ENCODE measurements around the gene UGT1A8.
"Not testable (repeated sequence)": the region's sequence is repeated elsewhere in the genome, so short reads cannot be mapped to it uniquely, and the experiment has no call there.

GRCh38 chr2:233751212-233752009, 134.0 kb downstream of the UGT1A8 start:
- TF ChIP-seq, protein P1, sequence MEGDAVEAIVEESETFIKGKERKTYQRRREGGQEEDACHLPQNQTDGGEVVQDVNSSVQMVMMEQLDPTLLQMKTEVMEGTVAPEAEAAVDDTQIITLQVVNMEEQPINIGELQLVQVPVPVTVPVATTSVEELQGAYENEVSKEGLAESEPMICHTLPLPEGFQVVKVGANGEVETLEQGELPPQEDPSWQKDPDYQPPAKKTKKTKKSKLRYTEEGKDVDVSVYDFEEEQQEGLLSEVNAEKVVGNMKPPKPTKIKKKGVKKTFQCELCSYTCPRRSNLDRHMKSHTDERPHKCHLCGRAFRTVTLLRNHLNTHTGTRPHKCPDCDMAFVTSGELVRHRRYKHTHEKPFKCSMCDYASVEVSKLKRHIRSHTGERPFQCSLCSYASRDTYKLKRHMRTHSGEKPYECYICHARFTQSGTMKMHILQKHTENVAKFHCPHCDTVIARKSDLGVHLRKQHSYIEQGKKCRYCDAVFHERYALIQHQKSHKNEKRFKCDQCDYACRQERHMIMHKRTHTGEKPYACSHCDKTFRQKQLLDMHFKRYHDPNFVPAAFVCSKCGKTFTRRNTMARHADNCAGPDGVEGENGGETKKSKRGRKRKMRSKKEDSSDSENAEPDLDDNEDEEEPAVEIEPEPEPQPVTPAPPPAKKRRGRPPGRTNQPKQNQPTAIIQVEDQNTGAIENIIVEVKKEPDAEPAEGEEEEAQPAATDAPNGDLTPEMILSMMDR (IDR thresholded peaks at IDR 0.05 in 8 of 11, conservative IDR thresholded peaks at IDR 0.05 in 3 of 11): not testable (repeated sequence)
- not testable (repeated sequence) for TF ChIP-seq POLR2A, POLR2AphosphoS5 (IDR thresholded peaks at IDR 0.05)

Data from spleen (tissue), 7 donors.